ELR (cell line): ENCODE data around the gene DHCR24.

Experiments used
- DNase-seq: peaks from one replicate; pipeline ENCODE4 v3.0.0-alpha.2; 2015; ENCODE audit warnings: low read depth

Gene DHCR24

GRCh38 chr1:54865238-54866073 is 21.5 kb downstream of the DHCR24 start:
- DNase-seq, result no peak

- DNase-seq, result no peak
Measured at GRCh38 chr1:54864460-54865208, 22.4 kb downstream of the DHCR24 start.

- no peak for DNase-seq
Measured at GRCh38 chr1:54863267-54863665, 23.7 kb downstream of the DHCR24 start.

GRCh38 chr1:54861070-54861761 is 25.8 kb downstream of the DHCR24 start:
- DNase-seq, result peak; percentile 30

- DNase-seq, result peak; percentile 70
Measured at GRCh38 chr1:54859700-54860391, 27.1 kb downstream of the DHCR24 start.

- peak; percentile 92 for DNase-seq
Measured at GRCh38 chr1:54857746-54858561, 29.0 kb downstream of the DHCR24 start.

- DNase-seq, result no peak
Measured at GRCh38 chr1:54857141-54857540, 29.9 kb downstream of the DHCR24 start.

- DNase-seq, result no peak
Measured at GRCh38 chr1:54854381-54855020, 32.5 kb downstream of the DHCR24 start.

GRCh38 chr1:54853793-54854370 is 33.1 kb downstream of the DHCR24 start:
- DNase-seq, result no peak

GRCh38 chr1:54853096-54853792 is 33.8 kb downstream of the DHCR24 start:
- no peak for DNase-seq

- DNase-seq, result no peak
Measured at GRCh38 chr1:54851936-54852524, 35.0 kb downstream of the DHCR24 start.

- no peak for DNase-seq
Measured at GRCh38 chr1:54851406-54851805, 35.6 kb downstream of the DHCR24 start.

GRCh38 chr1:54850737-54851136 is 36.3 kb downstream of the DHCR24 start:
- DNase-seq, result peak; percentile 96

GRCh38 chr1:54850069-54850730 is 36.8 kb downstream of the DHCR24 start:
- peak; percentile 39 for DNase-seq

GRCh38 chr1:54849219-54850068 is 37.6 kb downstream of the DHCR24 start:
- no peak for DNase-seq

- DNase-seq, result no peak
Measured at GRCh38 chr1:54848134-54848948, 38.7 kb downstream of the DHCR24 start.
